GM21786 (cell line): ENCODE data around the gene OPA3.
A peak's percentile ranks its signal among the peaks of the same experiment; 100 is the strongest.
"Not testable (repeated sequence)": the region's sequence is repeated elsewhere in the genome, so short reads cannot be mapped to it uniquely, and the experiment has no call there.

Experiments used
- ATAC-seq: cut with Tn5 transposase; IDR thresholded peaks from one replicate; pipeline ENCODE4 v1.9.1; 2021; ENCODE audit not compliant: unreplicated experiment

OPA3 gene

GRCh38 chr19:45584332-45585157 is at the start of gene OPA3:
Gene OPA3 (minus strand): TSS chr19:45584802. CDS start chr19:45584764, 38 bp downstream.
- peak; percentile 89 for ATAC-seq

GRCh38 chr19:45632468-45633196 is 48.0 kb upstream of the OPA3 start:
- ATAC-seq, result no peak

- ATAC-seq, result no peak
Measured at GRCh38 chr19:45630463-45630862, 45.9 kb upstream of the OPA3 start.

DNA sequence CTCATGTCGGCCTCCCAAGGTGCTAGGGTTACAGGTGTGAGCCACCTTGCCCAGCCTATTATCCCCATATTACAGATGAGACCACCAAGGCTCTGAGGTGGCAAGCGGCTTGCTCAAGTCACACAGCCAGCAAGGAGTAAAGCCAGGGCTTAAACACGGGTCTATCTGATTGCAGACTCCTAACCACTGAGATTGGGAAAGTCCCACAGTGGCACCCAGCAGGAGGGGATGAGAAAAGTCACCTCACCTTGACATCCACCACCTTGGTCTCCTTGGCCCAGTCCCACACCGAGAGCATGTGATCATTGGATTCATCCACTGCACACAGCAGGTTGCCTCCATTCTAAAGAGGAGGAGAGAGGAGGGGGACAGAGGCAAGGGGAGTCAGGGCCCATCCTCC is 45.1 kb upstream of the OPA3 start:
- no peak for ATAC-seq

DNA sequence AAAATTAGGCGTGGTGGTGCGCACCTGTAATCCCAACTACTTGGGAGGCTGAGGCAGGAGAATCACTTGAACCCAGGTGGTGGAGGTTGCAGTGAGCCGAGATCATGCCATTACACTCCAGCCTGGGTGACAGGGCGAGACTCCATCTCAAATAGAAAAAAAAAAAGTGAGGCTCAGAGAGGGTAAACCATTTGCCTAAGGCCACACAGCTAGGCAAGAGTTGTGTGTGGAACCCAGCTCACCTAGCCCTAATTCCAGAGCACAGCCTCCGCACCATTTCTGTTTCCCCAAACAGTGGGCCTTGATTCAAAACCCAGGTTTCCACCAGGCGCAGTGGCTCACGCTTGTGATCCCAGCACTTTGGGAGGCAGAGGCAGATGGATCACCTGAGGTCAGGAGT is 43.6 kb upstream of the OPA3 start:
- not testable (repeated sequence) for ATAC-seq

DNA sequence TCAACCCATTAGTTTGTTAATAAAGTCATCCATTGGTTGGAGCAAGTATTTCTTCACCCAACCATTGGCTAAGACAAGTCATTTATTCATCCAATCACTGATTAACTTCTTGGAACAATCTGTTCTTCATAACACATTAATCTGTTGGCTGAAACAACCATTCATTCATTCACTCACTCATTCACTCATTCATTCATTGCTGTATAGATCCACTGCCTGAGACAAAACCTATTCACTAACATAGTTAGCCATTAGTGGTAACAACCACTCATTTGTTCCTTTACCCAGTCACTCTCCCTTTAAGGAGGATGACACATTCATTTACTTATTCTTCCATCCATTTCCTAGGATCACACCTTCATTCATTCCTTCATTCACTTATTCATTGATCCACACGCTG is 39.4 kb upstream of the OPA3 start:
- no peak for ATAC-seq

DNA sequence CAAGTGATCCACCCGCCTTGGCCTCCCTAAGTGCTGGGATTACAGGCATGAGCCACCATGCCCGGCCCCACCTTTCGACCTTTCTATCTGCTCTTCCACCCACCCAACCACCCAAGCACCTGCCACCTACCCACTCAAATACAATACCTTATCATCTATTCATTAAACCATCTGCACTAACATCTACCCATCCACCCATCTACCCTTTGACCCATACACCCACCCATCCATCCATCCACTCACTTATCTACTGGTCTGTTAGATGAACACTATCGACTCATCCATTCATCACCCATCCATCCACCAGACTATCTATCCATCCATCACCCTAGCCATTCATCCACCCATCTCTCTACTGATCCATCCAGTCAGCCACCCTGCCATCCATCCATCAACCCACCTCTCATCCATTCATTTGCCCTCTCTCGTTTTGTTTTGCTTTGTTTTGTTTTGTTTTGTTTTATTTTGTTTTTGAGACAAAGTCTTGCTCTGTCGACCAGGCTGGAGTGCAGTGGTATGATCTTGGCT is 37.4 kb upstream of the OPA3 start:
- no peak for ATAC-seq

DNA sequence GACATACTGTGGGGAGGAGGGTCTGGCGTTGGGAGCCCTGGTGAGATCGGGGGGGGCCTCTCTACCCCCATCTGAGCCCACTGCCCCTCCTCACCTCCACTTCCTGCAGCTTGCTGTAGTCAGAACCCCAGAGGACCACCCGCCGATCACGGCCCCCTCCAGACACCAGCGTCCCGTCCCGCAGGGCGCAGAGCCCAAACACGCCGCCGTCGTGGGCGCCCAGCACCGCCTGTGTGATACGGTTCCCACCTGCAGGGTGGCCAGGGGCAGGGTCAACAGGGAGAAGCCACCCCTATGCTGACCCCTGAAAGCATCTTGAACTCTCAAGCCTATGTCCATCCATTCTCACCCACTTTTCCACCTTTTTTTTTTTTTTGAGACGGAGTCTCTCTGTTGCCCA is 36.8 kb upstream of the OPA3 start:
- ATAC-seq, result no peak

DNA sequence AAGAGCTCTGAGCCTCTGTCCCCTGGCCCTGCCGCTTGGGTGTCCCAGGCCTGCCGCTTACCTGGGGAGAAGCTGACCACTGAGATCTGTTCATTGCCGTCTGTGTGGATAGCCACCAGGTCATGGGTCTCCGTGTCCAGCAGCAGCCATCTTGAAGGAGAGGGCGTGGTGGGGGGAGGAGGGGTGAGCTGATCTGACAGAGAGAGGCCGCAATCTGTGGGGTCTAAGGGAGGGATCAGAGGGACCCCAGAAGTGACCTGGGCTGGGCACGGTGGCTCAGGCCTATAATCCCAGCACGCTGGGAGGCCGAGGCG is 32.1 kb upstream of the OPA3 start:
- no peak for ATAC-seq

DNA sequence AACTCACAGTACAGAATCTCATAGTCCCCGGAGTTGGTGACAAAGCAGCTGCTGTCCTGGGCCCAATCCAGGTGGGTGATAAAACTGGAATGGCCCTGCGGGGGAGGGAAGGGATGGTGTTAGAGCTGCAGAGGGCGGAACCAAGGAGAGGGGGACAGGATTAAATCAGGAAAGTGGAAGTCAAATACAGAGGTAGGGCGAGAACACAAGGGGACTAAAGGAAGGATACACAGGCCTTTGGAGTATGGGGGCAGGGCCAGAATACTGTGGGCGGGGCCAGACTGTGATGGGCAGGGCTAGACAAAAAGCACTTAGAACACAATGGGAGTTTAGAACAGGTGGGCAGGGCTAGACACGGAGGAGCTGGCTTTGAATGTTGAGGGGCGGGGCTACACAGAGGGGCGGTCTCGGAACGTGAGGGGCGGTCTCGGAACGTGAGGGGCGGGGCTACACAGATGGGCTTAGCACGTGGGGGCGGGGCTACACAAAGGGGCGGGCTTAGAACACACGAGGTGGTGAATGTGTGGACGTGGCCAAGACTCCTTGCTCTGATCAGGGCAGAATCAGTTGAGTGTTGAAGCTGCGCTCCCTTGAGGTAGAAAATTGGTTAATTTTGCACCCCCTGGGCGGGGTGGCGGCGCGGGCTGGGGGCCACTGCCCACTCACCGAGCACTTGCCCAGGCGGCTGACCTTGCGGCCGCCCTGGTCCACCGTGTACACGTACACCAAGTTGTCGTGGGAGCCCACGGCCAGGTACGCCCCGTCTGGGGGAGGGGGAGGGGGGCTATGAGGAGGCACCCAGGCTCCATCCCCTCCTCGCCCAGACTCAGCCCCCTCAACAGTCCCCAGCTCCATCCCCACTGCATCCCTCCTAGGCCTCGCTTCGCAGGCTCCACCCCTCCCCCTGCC is 31.4 kb upstream of the OPA3 start:
- ATAC-seq, result no peak

- not testable (repeated sequence) for ATAC-seq
Measured at GRCh38 chr19:45615056-45615455, 30.5 kb upstream of the OPA3 start.

DNA sequence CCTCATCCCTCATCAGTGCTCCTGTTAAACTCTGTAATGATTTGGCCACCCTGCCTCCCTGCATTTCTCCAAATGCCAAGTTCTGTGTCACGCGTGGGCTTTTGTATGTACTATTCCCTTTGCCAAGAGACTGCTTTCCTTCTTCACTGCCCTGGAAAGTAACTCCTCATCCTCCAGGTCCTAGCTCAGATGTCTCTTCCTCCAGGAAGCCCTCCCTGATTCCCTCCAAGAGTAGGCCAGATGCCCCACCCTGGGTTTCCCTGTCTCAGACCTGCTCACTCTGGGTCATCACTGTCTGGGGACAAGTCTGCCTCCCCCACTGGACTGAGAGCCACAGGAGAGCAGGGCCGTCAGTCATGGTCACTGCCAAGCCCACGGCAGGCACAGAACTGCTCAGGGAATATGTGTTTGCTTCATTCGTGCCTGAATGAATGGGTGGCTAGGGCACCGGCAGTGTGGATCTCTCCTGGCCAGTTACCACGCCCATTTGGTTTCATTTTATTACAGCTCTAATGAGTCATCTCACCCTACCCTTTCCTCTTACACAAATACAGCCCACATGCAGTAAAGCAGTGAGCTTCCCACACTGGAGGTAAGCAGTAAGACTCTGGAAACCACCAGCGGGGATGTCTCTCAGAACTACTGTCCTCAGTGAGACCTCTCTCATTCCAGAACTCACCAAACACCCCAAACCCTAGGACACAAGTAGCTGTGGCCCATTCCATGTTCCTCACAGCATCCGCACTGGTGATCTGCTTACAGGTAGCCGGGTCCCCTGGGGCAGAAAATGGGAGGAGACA is 29.5 kb upstream of the OPA3 start:
- no peak for ATAC-seq

DNA sequence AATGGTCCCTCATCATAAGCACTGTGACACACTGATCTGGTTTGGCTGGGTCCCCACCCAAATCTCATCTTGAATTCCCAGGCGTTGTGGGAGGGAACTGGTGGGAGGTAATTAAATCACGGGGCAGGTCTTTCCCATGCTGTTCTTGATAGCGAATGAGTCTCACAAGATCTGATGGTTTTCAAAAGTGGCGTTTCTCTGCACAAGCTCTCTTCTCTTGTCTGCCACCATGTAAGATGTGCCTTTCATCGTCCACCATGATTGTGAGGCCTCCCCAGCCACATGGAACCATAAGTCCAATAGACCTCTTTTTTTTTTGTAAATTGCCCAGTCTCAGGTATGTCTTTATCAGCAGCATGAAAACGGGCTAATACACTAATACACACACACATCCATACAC is 24.3 kb upstream of the OPA3 start:
- no peak for ATAC-seq

- ATAC-seq, result no peak
Measured at GRCh38 chr19:45607071-45608029, 22.7 kb upstream of the OPA3 start.

- ATAC-seq, result no peak
Measured at GRCh38 chr19:45601524-45602374, 17.1 kb upstream of the OPA3 start, which contains the start of gene GPR4. Gene GPR4 (minus strand): TSS chr19:45602212. CDS start chr19:45591866, 10,346 bp downstream.

DNA sequence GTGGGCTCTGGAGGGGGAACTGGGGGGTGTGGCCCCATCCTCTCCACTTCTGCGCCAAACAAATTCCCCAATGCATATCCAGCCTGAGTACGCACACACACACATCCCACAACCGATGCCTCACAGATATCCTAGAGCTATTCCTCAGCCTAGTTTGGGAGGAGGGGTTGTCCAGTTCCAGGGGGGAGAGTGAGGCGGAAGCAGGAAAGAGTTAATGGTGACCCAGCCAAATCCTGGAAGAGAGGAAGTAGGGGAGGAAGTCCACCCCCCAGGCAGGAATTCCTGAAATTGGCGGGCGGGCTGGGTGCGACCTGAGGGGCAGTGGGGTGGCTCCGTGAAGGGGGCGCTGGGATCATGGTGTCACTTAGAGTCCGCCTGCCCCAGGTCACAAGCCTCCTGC is 16.5 kb upstream of the OPA3 start:
- ATAC-seq, result no peak

DNA sequence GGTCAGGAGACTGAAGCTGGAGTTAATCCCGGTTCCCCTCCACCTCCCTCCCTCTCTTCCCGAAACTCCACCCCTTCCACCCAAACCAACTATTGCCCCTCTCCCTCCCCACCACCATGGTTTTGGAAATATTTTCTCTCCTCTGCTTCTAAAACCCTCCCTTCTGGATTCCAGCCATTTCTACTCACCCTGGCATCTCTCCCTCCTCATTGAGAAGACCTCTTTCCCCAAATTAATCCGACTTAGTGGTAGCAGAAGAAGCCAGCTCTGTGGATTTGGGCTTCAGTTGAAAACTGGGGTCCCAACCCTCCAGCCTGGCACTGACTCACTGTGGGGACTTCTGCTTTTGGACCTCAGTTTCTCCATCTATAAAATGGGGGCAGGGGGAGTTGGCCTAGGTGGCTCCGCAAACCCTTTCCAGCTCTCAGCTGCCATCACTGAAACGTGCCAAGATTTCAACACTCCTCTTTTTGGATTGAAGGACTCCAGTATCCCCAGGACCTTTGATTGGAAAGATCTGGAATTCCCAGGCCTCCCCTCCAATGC is 15.8 kb upstream of the OPA3 start:
- ATAC-seq, result no peak

GRCh38 chr19:45599286-45599685 is 14.7 kb upstream of the OPA3 start:
- ATAC-seq, result no peak
